Measurements from ENCODE around the gene SRRM3. TPM values are rescaled to one million over a fixed set of nuclear protein-coding genes. Genes with fewer than 3 reads are reported as not detected.

SRRM3 gene
- total RNA-seq, 1 experiment from 2014 or later, result 12.7 TPM

DNA sequence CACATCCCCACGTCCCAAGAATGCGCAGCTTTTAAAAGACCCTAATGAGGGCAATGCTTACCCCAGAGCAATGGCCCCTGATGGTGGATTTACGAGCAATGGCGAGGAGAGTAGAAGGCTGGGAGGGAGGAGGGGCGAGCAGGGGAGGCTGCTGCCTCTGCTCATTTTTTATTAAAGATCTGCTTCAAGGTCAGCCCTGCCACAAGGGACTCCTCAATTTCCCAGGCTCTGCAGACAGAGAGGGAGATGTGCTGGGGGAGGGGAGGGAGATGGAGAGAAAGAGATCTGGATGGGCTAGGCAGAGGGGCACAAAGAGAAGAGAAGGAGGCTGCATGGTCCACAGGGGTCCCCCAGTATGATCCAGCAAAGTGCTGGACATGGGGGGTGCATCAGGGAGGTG, 7.8 kb upstream of the SRRM3 start:
- Histone ChIP-seq H2AFZ (ENCODE audit: low read depth, low read length, poor library complexity, severe bottlenecking) (no peak overlapping the region), H3K9ac (ENCODE audit: low read length) (no peak overlapping the region), H3K36me3 (ENCODE audit: control insufficient read depth in 1 of 2, insufficient read depth in 2 of 2, low read length in 2 of 2) (no peaks in the 10 kb centered on the region), H3K27me3 (ENCODE audit: insufficient read depth, low read length) (no peaks in the 10 kb centered on the region), H3K9me3 (ENCODE audit: control insufficient read depth in 1 of 2, insufficient read depth in 1 of 2, low read depth in 1 of 2, low read length in 2 of 2) (peaks cover 0 to 5% of the 10 kb centered on the region in 2 experiments; a peak in 1 of 4 replicates), H3K79me2 (ENCODE audit: insufficient read depth, low read length) (no peaks in the 10 kb centered on the region), H4K20me1 (ENCODE audit: insufficient read depth) (no peaks in the 10 kb centered on the region), H3K9me2 (ENCODE audit: insufficient read depth) (no peaks in the 10 kb centered on the region), H3K27ac (ENCODE audit: low read depth, low read length) (no peak overlapping the region), H3K4me2 (ENCODE audit: low read length) (no peak overlapping the region), H3K4me3 (replicated peaks in 1 of 2; ENCODE audit: low read depth in 1 of 2, low read length in 2 of 2) (no peak overlapping the region), H3K4me1 (ENCODE audit: control insufficient read depth in 1 of 2, insufficient read depth in 2 of 2, low read length in 2 of 2) (peaks cover 0 to 3% of the 10 kb centered on the region in 2 experiments; a peak in 1 of 4 replicates)
- ChIA-PET CTCF (no interaction called here), POLR2A (no interaction called here), RAD21 (ENCODE audit: low non-redundant PET in 1 of 2, low total read pairs in 2 of 2, uncharacterized antibody in 2 of 2, unreplicated experiment in 2 of 2) (no interaction called here)
- no peak for ATAC-seq
- no peak for DNase-seq (ENCODE audit: low read depth, low spot score)
- intact Hi-C loops (cut with micrococcal nuclease), result no loop called here
- BruUV-seq (replicated peaks), result no TSS peak
- TF ChIP-seq FOSL1 (IDR thresholded peaks at IDR 0.05; ENCODE audit: low read depth) (no peak), SRF (IDR thresholded peaks at IDR 0.05; ENCODE audit: low read depth) (no peak), YY1 (IDR thresholded peaks at IDR 0.05; ENCODE audit: extremely low read depth, insufficient replicate concordance, low read depth, low read length) (no peak), SIN3A (IDR thresholded peaks at IDR 0.05; ENCODE audit: low read depth) (no peak), POLR2AphosphoS5 (IDR thresholded peaks at IDR 0.05; ENCODE audit: low read depth, low read length) (no peak), CEBPB (IDR thresholded peaks at IDR 0.05; ENCODE audit: low read depth) (no peak), JUND (IDR thresholded peaks at IDR 0.05) (no peak)
- TF ChIP-seq, protein P1, sequence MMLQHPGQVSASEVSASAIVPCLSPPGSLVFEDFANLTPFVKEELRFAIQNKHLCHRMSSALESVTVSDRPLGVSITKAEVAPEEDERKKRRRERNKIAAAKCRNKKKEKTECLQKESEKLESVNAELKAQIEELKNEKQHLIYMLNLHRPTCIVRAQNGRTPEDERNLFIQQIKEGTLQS (IDR thresholded peaks at IDR 0.05), result no peak

GRCh38 chr7:76196786-76197185, 4.9 kb upstream of the SRRM3 start:
- H4K20me1 ChIP-seq (ENCODE audit: insufficient read depth), result no peaks in the 10 kb centered on the region
- no peaks in the 10 kb centered on the region for H3K9me2 ChIP-seq (ENCODE audit: insufficient read depth)
- H3K4me2 ChIP-seq (ENCODE audit: low read length), result no peak overlapping the region
- H3K4me1 ChIP-seq (ENCODE audit: control insufficient read depth in 1 of 2, insufficient read depth in 2 of 2, low read length in 2 of 2), result peaks cover 4% of the 10 kb centered on the region in 2 experiments; a peak in 3 of 4 replicates
- no peak overlapping the region for H3K9ac ChIP-seq (ENCODE audit: low read length)
- H3K27me3 ChIP-seq (ENCODE audit: insufficient read depth, low read length), result no peaks in the 10 kb centered on the region
- DNase-seq (ENCODE audit: low read depth, low spot score), result no peak
- ATAC-seq, result no peak
- RAD21 ChIA-PET (ENCODE audit: low non-redundant PET in 1 of 2, low total read pairs in 2 of 2, uncharacterized antibody in 2 of 2, unreplicated experiment in 2 of 2), result no interaction called here
- POLR2A ChIA-PET, result interaction anchor here (1.3 kb wide), 1 partner anchor 30 kb away, joined by 3 read pairs; no protein-coding TSS in a partner anchor
- no peaks in the 10 kb centered on the region for H3K36me3 ChIP-seq (ENCODE audit: control insufficient read depth in 1 of 2, insufficient read depth in 2 of 2, low read length in 2 of 2)
- H3K9me3 ChIP-seq (ENCODE audit: control insufficient read depth in 1 of 2, insufficient read depth in 1 of 2, low read depth in 1 of 2, low read length in 2 of 2), result peaks cover 0 to 3% of the 10 kb centered on the region in 2 experiments; a peak in 1 of 4 replicates
- CTCF ChIA-PET, result no interaction called here
- intact Hi-C loops (cut with micrococcal nuclease), result no loop called here
- no peaks in the 10 kb centered on the region for H3K79me2 ChIP-seq (ENCODE audit: insufficient read depth, low read length)
- no peak overlapping the region for H3K27ac ChIP-seq (ENCODE audit: low read depth, low read length)
- H2AFZ ChIP-seq (ENCODE audit: low read depth, low read length, poor library complexity, severe bottlenecking), result no peak overlapping the region
- BruUV-seq (replicated peaks), result no TSS peak
- no peak overlapping the region for H3K4me3 ChIP-seq (replicated peaks in 1 of 2; ENCODE audit: low read depth in 1 of 2, low read length in 2 of 2)
- TF ChIP-seq ZNF274 (IDR thresholded peaks at IDR 0.05; ENCODE audit: low read depth, low read length) (no peak), ZBTB33 (IDR thresholded peaks at IDR 0.05; ENCODE audit: extremely low read depth, insufficient replicate concordance, low read length) (no peak), YY1 (IDR thresholded peaks at IDR 0.05; ENCODE audit: extremely low read depth, insufficient replicate concordance, low read depth, low read length) (no peak), CEBPB (IDR thresholded peaks at IDR 0.05; ENCODE audit: low read depth) (no peak), EZH2 (IDR thresholded peaks at IDR 0.05) (no peak), FOSL1 (IDR thresholded peaks at IDR 0.05; ENCODE audit: low read depth) (no peak), JUND (IDR thresholded peaks at IDR 0.05) (no peak), CTCF (IDR thresholded peaks at IDR 0.05 in 2 of 3, conservative IDR thresholded peaks at IDR 0.05 in 1 of 3; ENCODE audit: borderline replicate concordance in 1 of 3, insufficient read depth in 1 of 3, low read depth in 2 of 3, low read length in 2 of 3) (no peak), POLR2AphosphoS5 (IDR thresholded peaks at IDR 0.05; ENCODE audit: low read depth, low read length) (no peak), POLR2A (IDR thresholded peaks at IDR 0.05; ENCODE audit: borderline replicate concordance, extremely low read depth, insufficient read depth, insufficient read length) (no peak), RAD21 (IDR thresholded peaks at IDR 0.05; ENCODE audit: low read depth) (no peak), TCF7L2 (IDR thresholded peaks at IDR 0.05; ENCODE audit: borderline replicate concordance, extremely low read depth, insufficient read depth, insufficient read length) (no peak)
- TF ChIP-seq, protein P1 (IDR thresholded peaks at IDR 0.05), result no peak
- TF ChIP-seq, protein P2, sequence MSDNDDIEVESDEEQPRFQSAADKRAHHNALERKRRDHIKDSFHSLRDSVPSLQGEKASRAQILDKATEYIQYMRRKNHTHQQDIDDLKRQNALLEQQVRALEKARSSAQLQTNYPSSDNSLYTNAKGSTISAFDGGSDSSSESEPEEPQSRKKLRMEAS (IDR thresholded peaks at IDR 0.05), result no peak

Data from HCT116 (cell line).